Neural progenitor cell (in vitro differentiated cells): ENCODE measurements around the gene PRRC1.

Source experiments
- EZH2 ChIP-seq: fragments of 200-600 bp; sonication (generic); IDR thresholded peaks from 2 replicates; pipeline ENCODE4 v1.6.1; 2017; ENCODE audit warnings: antibody characterized with exemption, mild to moderate bottlenecking, moderate library complexity
- EZH2phosphoT487 ChIP-seq: fragments of 200-600 bp; sonication (generic); IDR thresholded peaks from 2 replicates; pipeline ENCODE4 v1.6.1; 2017; ENCODE audit warnings: antibody characterized with exemption
- TF ChIP-seq, protein P1 (sequence below): fragments of 200-600 bp; sonication (generic); IDR thresholded peaks from 2 replicates; pipeline ENCODE4 v1.5.1; 2017; ENCODE audit warnings: antibody characterized with exemption, mild to moderate bottlenecking

DNA sequence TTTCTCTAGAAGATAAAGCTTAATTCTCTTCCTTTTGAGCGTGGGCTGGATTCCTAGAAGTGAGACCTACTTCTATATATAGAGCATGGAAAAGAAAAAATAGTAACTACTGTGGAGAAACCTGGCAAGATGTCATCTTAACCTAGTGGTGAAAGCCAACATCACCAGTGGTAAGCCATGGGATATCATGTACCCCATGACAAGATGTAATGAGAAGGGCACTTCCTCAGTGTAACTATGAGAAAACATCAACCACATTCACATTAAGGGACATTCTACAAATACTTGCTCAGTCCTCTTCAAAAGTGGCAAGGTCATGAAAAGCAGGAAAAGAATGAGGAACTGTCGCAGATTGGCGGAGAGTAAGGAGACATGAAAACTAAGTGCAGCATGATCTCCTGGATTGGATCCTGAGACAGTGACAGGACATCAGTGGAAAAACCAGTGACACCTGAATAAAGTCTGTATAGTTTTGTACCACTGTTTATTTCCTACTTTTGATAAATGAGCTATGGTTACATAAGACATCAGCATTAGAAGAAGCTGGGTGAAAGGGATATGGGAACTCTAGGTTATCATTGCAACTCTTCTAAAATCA, 65.4 kb downstream of the PRRC1 start:
- TF ChIP-seq, protein P1, sequence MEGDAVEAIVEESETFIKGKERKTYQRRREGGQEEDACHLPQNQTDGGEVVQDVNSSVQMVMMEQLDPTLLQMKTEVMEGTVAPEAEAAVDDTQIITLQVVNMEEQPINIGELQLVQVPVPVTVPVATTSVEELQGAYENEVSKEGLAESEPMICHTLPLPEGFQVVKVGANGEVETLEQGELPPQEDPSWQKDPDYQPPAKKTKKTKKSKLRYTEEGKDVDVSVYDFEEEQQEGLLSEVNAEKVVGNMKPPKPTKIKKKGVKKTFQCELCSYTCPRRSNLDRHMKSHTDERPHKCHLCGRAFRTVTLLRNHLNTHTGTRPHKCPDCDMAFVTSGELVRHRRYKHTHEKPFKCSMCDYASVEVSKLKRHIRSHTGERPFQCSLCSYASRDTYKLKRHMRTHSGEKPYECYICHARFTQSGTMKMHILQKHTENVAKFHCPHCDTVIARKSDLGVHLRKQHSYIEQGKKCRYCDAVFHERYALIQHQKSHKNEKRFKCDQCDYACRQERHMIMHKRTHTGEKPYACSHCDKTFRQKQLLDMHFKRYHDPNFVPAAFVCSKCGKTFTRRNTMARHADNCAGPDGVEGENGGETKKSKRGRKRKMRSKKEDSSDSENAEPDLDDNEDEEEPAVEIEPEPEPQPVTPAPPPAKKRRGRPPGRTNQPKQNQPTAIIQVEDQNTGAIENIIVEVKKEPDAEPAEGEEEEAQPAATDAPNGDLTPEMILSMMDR, result no peak
- no peak for TF ChIP-seq EZH2
- no peak for TF ChIP-seq EZH2phosphoT487
